Lower leg skin (tissue), 3 donors: ENCODE measurements around the gene SLC8A1.

Experiments used
- CTCF ChIP-seq, 3 donors: fragments of 450-650 bp; IDR thresholded peaks; one replicate each; pipeline ENCODE4 v1.5.1; 2016; ENCODE audit warnings: antibody characterized with exemption in 3 of 3, mild to moderate bottlenecking in 3 of 3, moderate library complexity in 2 of 3
- POLR2A ChIP-seq, 2 donors: fragments of 450-650 bp; IDR thresholded peaks; one replicate each; pipeline ENCODE4 v1.6.1; 2016 to 2017; ENCODE audit warnings: antibody characterized with exemption in 2 of 2, mild to moderate bottlenecking in 1 of 2, moderate library complexity in 1 of 2

- TF ChIP-seq POLR2A (IDR thresholded peaks at IDR 0.05) = no peak
- TF ChIP-seq CTCF (IDR thresholded peaks at IDR 0.05) = no peak
These were observed 348.7 kb downstream of the SLC8A1 start for GRCh38 chr2:40103163-40103562.
